Osteocyte (in vitro differentiated cells): ENCODE results near the gene DUOXA2. TPM values are rescaled to one million over a fixed set of nuclear protein-coding genes. Genes with fewer than 3 reads are reported as not detected.

Experiments
- DNase-seq: peaks from one replicate; pipeline ENCODE4 v3.0.0; 2021; ENCODE audit warnings: mixed read lengths; ENCODE audit not compliant: unreplicated experiment; ENCODE audit errors: extremely low spot score
- H3K27ac Mint-ChIP-seq: one replicate; pipeline ENCODE4 v1.8.0; 2021; ENCODE audit warnings: mild to moderate bottlenecking, mixed read lengths; ENCODE audit not compliant: unreplicated experiment
- H3K27me3 Mint-ChIP-seq: one replicate; pipeline ENCODE4 v1.8.0; 2021; ENCODE audit warnings: mixed read lengths; ENCODE audit not compliant: unreplicated experiment
- H3K36me3 Mint-ChIP-seq: one replicate; pipeline ENCODE4 v1.8.0; 2021; ENCODE audit warnings: mixed read lengths; ENCODE audit not compliant: unreplicated experiment
- H3K4me1 Mint-ChIP-seq: one replicate; pipeline ENCODE4 v1.8.0; 2021; ENCODE audit warnings: mixed read lengths; ENCODE audit not compliant: unreplicated experiment
- H3K4me3 Mint-ChIP-seq: one replicate; pipeline ENCODE4 v1.8.0; 2021; ENCODE audit warnings: mild to moderate bottlenecking, moderate library complexity, mixed read lengths; ENCODE audit not compliant: unreplicated experiment
- H3K9me3 Mint-ChIP-seq: one replicate; pipeline ENCODE4 v1.8.0; 2021; ENCODE audit warnings: mixed read lengths; ENCODE audit not compliant: unreplicated experiment
- total RNA-seq: library from RNA; stranded (reverse); gene quantifications from 2 replicates; pipeline ENCODE4 v1.2.1, GENCODE V29; 2021
- TF ChIP-seq, protein P1 (sequence below): fragments of 200-600 bp; sonication (generic); IDR thresholded peaks from 2 replicates; pipeline ENCODE4 v1.5.0; 2021; ENCODE audit warnings: antibody characterized with exemption, mild to moderate bottlenecking, moderate library complexity

The DUOXA2 gene
- total RNA-seq, 1 donor from 2014 or later: not detected

DNA sequence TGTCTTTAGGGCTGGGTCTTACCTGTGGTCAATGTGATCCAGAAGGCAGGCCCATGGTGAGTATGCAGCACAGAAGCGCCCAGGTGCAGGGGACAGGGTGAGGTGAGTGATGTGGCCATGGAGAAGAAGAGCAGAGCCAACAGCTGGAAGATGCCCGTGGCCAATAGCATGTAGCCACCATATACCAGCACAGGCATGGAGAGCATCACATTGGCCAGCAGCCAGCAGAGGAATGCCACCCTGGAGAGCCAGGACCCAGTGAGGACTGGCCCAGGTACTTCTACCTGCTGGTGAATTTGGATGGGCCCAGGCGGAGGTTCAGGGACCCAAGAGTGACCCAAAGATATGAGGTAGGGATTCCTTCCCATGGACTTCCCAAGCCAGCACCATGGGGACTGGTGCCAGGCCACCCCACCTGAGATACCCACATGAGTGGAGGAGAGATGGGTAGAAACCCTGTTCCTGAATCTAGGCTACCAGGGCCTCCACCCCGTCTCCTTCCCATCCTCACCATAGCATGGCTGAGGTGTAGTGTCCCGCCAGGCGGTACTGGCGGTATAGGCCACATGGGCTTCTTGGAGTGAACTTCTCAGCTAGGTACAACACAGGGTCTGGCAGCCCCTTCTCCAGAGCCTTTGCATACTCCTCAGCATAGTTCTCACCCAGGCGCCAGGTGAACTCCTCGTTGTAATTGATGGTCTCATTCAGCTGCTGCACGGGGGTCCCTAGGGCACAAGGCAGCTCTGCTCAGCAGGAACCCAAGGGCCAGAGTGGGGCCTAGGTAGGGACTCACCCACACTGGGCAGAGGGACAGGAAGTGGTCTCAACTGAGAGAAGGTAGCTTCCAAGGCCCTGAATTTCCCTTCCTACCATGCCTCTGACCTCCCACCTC lies 6.2 kb downstream of the DUOXA2 start:
- TF ChIP-seq, protein P1, sequence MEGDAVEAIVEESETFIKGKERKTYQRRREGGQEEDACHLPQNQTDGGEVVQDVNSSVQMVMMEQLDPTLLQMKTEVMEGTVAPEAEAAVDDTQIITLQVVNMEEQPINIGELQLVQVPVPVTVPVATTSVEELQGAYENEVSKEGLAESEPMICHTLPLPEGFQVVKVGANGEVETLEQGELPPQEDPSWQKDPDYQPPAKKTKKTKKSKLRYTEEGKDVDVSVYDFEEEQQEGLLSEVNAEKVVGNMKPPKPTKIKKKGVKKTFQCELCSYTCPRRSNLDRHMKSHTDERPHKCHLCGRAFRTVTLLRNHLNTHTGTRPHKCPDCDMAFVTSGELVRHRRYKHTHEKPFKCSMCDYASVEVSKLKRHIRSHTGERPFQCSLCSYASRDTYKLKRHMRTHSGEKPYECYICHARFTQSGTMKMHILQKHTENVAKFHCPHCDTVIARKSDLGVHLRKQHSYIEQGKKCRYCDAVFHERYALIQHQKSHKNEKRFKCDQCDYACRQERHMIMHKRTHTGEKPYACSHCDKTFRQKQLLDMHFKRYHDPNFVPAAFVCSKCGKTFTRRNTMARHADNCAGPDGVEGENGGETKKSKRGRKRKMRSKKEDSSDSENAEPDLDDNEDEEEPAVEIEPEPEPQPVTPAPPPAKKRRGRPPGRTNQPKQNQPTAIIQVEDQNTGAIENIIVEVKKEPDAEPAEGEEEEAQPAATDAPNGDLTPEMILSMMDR: no peak
- Mint-ChIP-seq H3K9me3 (no peaks in the 10 kb centered on the region), H3K4me1 (peaks cover 6% of the 10 kb centered on the region), H3K36me3 (no peaks in the 10 kb centered on the region), H3K27ac (no peak overlapping the region), H3K4me3 (no peak overlapping the region), H3K27me3 (peaks cover 19% of the 10 kb centered on the region)
- DNase-seq: no peak

DNA sequence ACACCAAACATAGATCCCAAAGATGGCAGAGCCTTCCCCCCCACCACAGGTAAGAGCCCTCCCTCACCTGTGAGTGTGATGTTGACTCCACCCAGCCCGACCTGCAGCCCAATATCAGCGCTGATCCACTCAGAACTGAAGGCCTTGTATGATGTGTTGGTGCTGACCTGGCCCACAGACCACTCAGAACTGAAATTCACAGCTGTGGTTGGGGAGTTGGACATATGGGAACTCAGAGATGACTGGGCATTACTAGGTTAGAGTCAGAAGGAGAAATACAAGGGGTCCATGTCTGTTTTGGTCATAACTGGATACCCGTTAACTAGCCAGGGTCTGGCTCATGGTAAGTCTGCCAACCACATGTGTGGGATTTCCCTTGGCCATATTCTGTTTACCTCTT lies 6.9 kb downstream of the DUOXA2 start:
- TF ChIP-seq, protein P1: no peak
- Mint-ChIP-seq H3K27ac (no peak overlapping the region), H3K36me3 (no peaks in the 10 kb centered on the region), H3K4me3 (no peak overlapping the region), H3K9me3 (no peaks in the 10 kb centered on the region), H3K4me1 (peaks cover 6% of the 10 kb centered on the region), H3K27me3 (peaks cover 20% of the 10 kb centered on the region)
- no peak for DNase-seq

DNA sequence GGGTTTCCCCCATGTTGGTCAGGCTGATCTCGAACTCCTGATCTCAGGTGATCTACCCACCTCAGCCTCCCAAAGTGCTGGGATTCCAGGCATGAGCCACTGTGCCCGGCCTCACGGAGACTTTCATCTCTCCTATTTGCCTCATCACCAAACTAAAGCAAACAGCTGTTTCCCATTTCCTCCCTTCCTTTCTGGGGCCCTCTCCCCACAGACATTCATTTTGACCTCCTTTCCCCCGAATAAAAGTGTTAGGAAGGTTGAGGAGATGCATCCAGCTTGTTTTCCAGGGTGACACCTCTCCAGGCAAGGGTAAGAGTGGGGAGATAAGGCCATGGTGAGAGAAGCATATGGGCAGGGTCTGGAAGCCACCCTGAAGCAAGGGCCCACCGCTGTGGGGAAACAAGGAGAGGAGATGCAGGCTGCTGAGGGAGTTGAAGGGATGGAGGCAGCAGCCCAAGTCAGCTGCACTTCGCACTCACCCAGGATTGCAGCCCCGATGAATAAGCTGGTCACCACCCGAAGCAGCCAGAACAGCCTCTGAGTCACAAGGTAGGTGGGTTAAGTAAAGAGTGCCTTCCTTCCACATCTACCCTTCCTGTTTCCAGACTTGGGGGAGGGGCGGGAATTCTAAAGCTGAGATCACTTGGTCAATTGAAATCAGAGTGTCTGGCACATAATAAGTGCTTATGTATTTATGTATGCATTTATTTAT lies 7.7 kb downstream of the DUOXA2 start:
- Mint-ChIP-seq H3K9me3 (no peaks in the 10 kb centered on the region), H3K27ac (no peak overlapping the region), H3K4me1 (peaks cover 6% of the 10 kb centered on the region), H3K36me3 (no peaks in the 10 kb centered on the region), H3K27me3 (peaks cover 28% of the 10 kb centered on the region), H3K4me3 (no peak overlapping the region)
- TF ChIP-seq, protein P1: no peak
- no peak for DNase-seq

DNA sequence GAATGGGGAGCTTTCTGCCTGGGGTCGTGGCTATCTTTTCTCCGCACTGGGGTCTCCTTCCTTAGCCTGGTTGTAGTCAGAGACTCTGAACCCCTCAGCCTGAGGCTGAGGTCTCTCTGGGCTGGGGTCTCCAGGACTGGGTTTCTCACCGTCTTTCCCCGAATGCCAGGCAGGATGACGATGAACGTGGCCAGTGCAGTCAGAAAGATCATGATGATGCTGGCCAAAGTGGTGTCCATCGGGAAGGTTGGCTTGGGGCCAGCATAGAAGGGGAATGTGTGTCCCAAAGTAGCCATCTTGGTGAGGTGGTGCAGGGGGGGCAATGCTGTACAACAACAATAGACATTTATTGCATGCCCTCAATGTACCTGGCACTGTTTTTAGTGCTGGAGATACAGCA lies 8.6 kb downstream of the DUOXA2 start:
- DNase-seq: no peak

More for the DNA sequence above, 8.6 kb downstream of the DUOXA2 start:
- H3K4me1 Mint-ChIP-seq: peaks cover 5% of the 10 kb centered on the region
- H3K27ac Mint-ChIP-seq: no peak overlapping the region
- no peaks in the 10 kb centered on the region for H3K36me3 Mint-ChIP-seq
- TF ChIP-seq, protein P1: no peak
- H3K9me3 Mint-ChIP-seq: no peaks in the 10 kb centered on the region
- peaks cover 32% of the 10 kb centered on the region for H3K27me3 Mint-ChIP-seq
- H3K4me3 Mint-ChIP-seq: no peak overlapping the region
